Measurements from ENCODE around the gene PCDH12. TPM values are rescaled to one million over a fixed set of nuclear protein-coding genes. Genes with fewer than 3 reads are reported as not detected.
"Not testable (repeated sequence)": the region's sequence is repeated elsewhere in the genome, so short reads cannot be mapped to it uniquely, and the experiment has no call there.

PCDH12 gene
- polyA plus RNA-seq, 1 donor, result 14.0 TPM

GRCh38 chr5:141940695-141941271, 17.2 kb downstream of the PCDH12 start:
- DNase-seq (ENCODE audit: low read depth), result no peak

- no peak for DNase-seq (ENCODE audit: low read depth)
Observed at GRCh38 chr5:141935538-141935937, 22.5 kb downstream of the PCDH12 start.

- DNase-seq (ENCODE audit: low read depth), result no peak
Observed at GRCh38 chr5:141934099-141934844, 23.7 kb downstream of the PCDH12 start.

- DNase-seq (ENCODE audit: low read depth), result no peak
Observed at GRCh38 chr5:141933151-141933550, 24.9 kb downstream of the PCDH12 start.

GRCh38 chr5:141931694-141932093, 26.3 kb downstream of the PCDH12 start:
- no peak for DNase-seq (ENCODE audit: low read depth)

- DNase-seq (ENCODE audit: low read depth), result no peak
Observed at GRCh38 chr5:141929398-141930058, 28.5 kb downstream of the PCDH12 start.

- no peak for DNase-seq (ENCODE audit: low read depth)
Observed at GRCh38 chr5:141928051-141928450, 30.0 kb downstream of the PCDH12 start.

GRCh38 chr5:141926434-141926833, 31.6 kb downstream of the PCDH12 start:
- DNase-seq (ENCODE audit: low read depth), result no peak

- DNase-seq (ENCODE audit: low read depth), result peak; percentile 75
Observed at GRCh38 chr5:141923448-141924313, 34.3 kb downstream of the PCDH12 start, which contains the start of gene DELE1. DELE1 (plus strand) TSS chr5:141923871; CDS start chr5:141923942, 71 bp downstream.

GRCh38 chr5:141922827-141923447, 35.1 kb downstream of the PCDH12 start:
- DNase-seq (ENCODE audit: low read depth), result not testable (repeated sequence)

GRCh38 chr5:141920771-141921170, 37.2 kb downstream of the PCDH12 start:
- no peak for DNase-seq (ENCODE audit: low read depth)

- DNase-seq (ENCODE audit: low read depth), result no peak
Observed at GRCh38 chr5:141919218-141920119, 38.5 kb downstream of the PCDH12 start.

- DNase-seq (ENCODE audit: low read depth), result no peak
Observed at GRCh38 chr5:141917760-141918159, 40.2 kb downstream of the PCDH12 start.

- DNase-seq (ENCODE audit: low read depth), result no peak
Observed at GRCh38 chr5:141916522-141916921, 41.5 kb downstream of the PCDH12 start.

- no peak for DNase-seq (ENCODE audit: low read depth)
Observed at GRCh38 chr5:141915881-141916336, 42.1 kb downstream of the PCDH12 start.

GRCh38 chr5:141914797-141915196, 43.2 kb downstream of the PCDH12 start:
- no peak for DNase-seq (ENCODE audit: low read depth)

GRCh38 chr5:141914199-141914743, 43.7 kb downstream of the PCDH12 start:
- no peak for DNase-seq (ENCODE audit: low read depth)

- no peak for DNase-seq (ENCODE audit: low read depth)
Observed at GRCh38 chr5:141913560-141914198, 44.3 kb downstream of the PCDH12 start.

- no peak for DNase-seq (ENCODE audit: low read depth)
Observed at GRCh38 chr5:141910271-141910673, 47.7 kb downstream of the PCDH12 start.
